GM18951 (cell line): ENCODE measurements around the gene EVL.

Source experiments
- POLR2A ChIP-seq: IDR thresholded peaks from 4 replicates; pipeline ENCODE4 v1.6.1; 2011; ENCODE audit warnings: mild to moderate bottlenecking; ENCODE audit not compliant: insufficient read length, insufficient read depth; ENCODE audit errors: extremely low read depth
- in situ Hi-C: fragments of 300-500 bp; cut with MboI; formaldehyde crosslinking; loops from one replicate; pipeline ENCODE4 v1.12.0; 2022; ENCODE audit warnings: low sequenced_read_pairs, mixed read lengths, inconsistent platforms; ENCODE audit not compliant: unreplicated experiment

The EVL gene

GRCh38 chr14:100128688-100129087 is 63.5 kb downstream of the EVL start:
- TF ChIP-seq POLR2A: no peak
- in situ Hi-C loops: no loop called here

GRCh38 chr14:100129161-100129589 is 64.0 kb downstream of the EVL start:
- in situ Hi-C loops: no loop called here
- TF ChIP-seq POLR2A: no peak

GRCh38 chr14:100130521-100130920 is 65.3 kb downstream of the EVL start:
- TF ChIP-seq POLR2A: no peak
- in situ Hi-C loops: no loop called here

GRCh38 chr14:100131181-100131580 is 66.0 kb downstream of the EVL start:
- no peak for TF ChIP-seq POLR2A
- in situ Hi-C loops: no loop called here

GRCh38 chr14:100132161-100132902 is 67.1 kb downstream of the EVL start:
- TF ChIP-seq POLR2A: no peak
- in situ Hi-C loops: no loop called here

- TF ChIP-seq POLR2A: no peak
- in situ Hi-C loops: no loop called here
Measured at GRCh38 chr14:100132903-100133510, 67.8 kb downstream of the EVL start.

- no peak for TF ChIP-seq POLR2A
- in situ Hi-C loops: no loop called here
Measured at GRCh38 chr14:100134586-100134985, 69.4 kb downstream of the EVL start.

- TF ChIP-seq POLR2A: no peak
- in situ Hi-C loops: no loop called here
Measured at GRCh38 chr14:100135073-100135472, 69.9 kb downstream of the EVL start.

- TF ChIP-seq POLR2A: no peak
- in situ Hi-C loops: no loop called here
Measured at GRCh38 chr14:100135784-100136183, 70.6 kb downstream of the EVL start.

GRCh38 chr14:100137173-100137572 is 72.0 kb downstream of the EVL start:
- no peak for TF ChIP-seq POLR2A
- in situ Hi-C loops: no loop called here

- TF ChIP-seq POLR2A: no peak
- in situ Hi-C loops: no loop called here
Measured at GRCh38 chr14:100138082-100138787, 73.0 kb downstream of the EVL start.

GRCh38 chr14:100138955-100139354 is 73.7 kb downstream of the EVL start:
- TF ChIP-seq POLR2A: no peak
- in situ Hi-C loops: no loop called here

- TF ChIP-seq POLR2A: no peak
- in situ Hi-C loops: no loop called here
Measured at GRCh38 chr14:100140452-100141078, 75.3 kb downstream of the EVL start.
